GM15510 (cell line): ENCODE results near the gene NDUFA7.

Experiments used
- POLR2A ChIP-seq: IDR thresholded peaks from 3 replicates; pipeline ENCODE4 v1.6.1; 2011; ENCODE audit warnings: borderline replicate concordance; ENCODE audit not compliant: insufficient read length; ENCODE audit errors: extremely low read depth

The NDUFA7 gene

GRCh38 chr19:8310342-8311055 is 10.7 kb downstream of the NDUFA7 start:
- TF ChIP-seq POLR2A: no peak

- TF ChIP-seq POLR2A: no peak
Measured at GRCh38 chr19:8308891-8309291, 12.3 kb downstream of the NDUFA7 start.

- TF ChIP-seq POLR2A: peak; percentile 90
Measured at GRCh38 chr19:8307965-8308866, 13.0 kb downstream of the NDUFA7 start, which contains the start of gene CD320. TSS of gene CD320 (minus strand) at chr19:8308358. CDS start at chr19:8308290, 68 bp downstream.

GRCh38 chr19:8307400-8307964 is 13.7 kb downstream of the NDUFA7 start:
- TF ChIP-seq POLR2A: no peak

- no peak for TF ChIP-seq POLR2A
Measured at GRCh38 chr19:8306235-8307054, 14.7 kb downstream of the NDUFA7 start.

- no peak for TF ChIP-seq POLR2A
Measured at GRCh38 chr19:8305798-8306197, 15.4 kb downstream of the NDUFA7 start.

- no peak for TF ChIP-seq POLR2A
Measured at GRCh38 chr19:8304841-8305621, 16.1 kb downstream of the NDUFA7 start.

GRCh38 chr19:8302734-8303133 is 18.4 kb downstream of the NDUFA7 start:
- no peak for TF ChIP-seq POLR2A

- TF ChIP-seq POLR2A: no peak
Measured at GRCh38 chr19:8302357-8302691, 18.9 kb downstream of the NDUFA7 start.

- TF ChIP-seq POLR2A: no peak
Measured at GRCh38 chr19:8269724-8270123, 51.5 kb downstream of the NDUFA7 start.

GRCh38 chr19:8265872-8266271 is 55.3 kb downstream of the NDUFA7 start:
- TF ChIP-seq POLR2A: no peak

GRCh38 chr19:8262431-8262830 is 58.7 kb downstream of the NDUFA7 start:
- TF ChIP-seq POLR2A: no peak

- TF ChIP-seq POLR2A: no peak
Measured at GRCh38 chr19:8261881-8262280, 59.3 kb downstream of the NDUFA7 start.

GRCh38 chr19:8261347-8261746 is 59.8 kb downstream of the NDUFA7 start:
- no peak for TF ChIP-seq POLR2A
